Progenitor cell of endocrine pancreas (in vitro differentiated cells): ENCODE measurements around the gene FANK1. TPM values are rescaled to one million over a fixed set of nuclear protein-coding genes. Genes with fewer than 3 reads are reported as not detected.

Source experiments
- DNase-seq: peaks from one replicate; pipeline ENCODE4 v3.0.0; 2021; ENCODE audit warnings: low spot score; ENCODE audit not compliant: unreplicated experiment
- H3K27ac Mint-ChIP-seq: 2 replicates; pipeline ENCODE4 v1.8.0; 2021; ENCODE audit warnings: mild to moderate bottlenecking, moderate library complexity, mixed read lengths
- H3K27me3 Mint-ChIP-seq: 2 replicates; pipeline ENCODE4 v1.8.0; 2021; ENCODE audit warnings: mixed read lengths
- H3K36me3 Mint-ChIP-seq: 2 replicates; pipeline ENCODE4 v1.8.0; 2022; ENCODE audit warnings: mixed read lengths; ENCODE audit not compliant: insufficient read depth
- H3K4me1 Mint-ChIP-seq: 2 replicates; pipeline ENCODE4 v1.8.0; 2021; ENCODE audit warnings: low read depth, mixed read lengths
- H3K4me3 Mint-ChIP-seq: 2 replicates; pipeline ENCODE4 v1.8.0; 2021; ENCODE audit warnings: low read depth, mild to moderate bottlenecking, moderate library complexity, mixed read lengths
- H3K9me3 Mint-ChIP-seq: 2 replicates; pipeline ENCODE4 v1.8.0; 2021; ENCODE audit warnings: low read depth, mixed read lengths
- total RNA-seq: library from RNA; stranded (reverse); gene quantifications from 2 replicates; pipeline ENCODE4 v1.2.1, GENCODE V29; 2021
- TF ChIP-seq, protein P1 (sequence below): fragments of 200-600 bp; sonication (generic); IDR thresholded peaks from one replicate; pipeline ENCODE4 v1.5.0; 2021; ENCODE audit warnings: antibody characterized with exemption, mild to moderate bottlenecking; ENCODE audit not compliant: unreplicated experiment

The FANK1 gene
- total RNA-seq, 1 donor from 2014 or later, result 3.2 TPM

DNA sequence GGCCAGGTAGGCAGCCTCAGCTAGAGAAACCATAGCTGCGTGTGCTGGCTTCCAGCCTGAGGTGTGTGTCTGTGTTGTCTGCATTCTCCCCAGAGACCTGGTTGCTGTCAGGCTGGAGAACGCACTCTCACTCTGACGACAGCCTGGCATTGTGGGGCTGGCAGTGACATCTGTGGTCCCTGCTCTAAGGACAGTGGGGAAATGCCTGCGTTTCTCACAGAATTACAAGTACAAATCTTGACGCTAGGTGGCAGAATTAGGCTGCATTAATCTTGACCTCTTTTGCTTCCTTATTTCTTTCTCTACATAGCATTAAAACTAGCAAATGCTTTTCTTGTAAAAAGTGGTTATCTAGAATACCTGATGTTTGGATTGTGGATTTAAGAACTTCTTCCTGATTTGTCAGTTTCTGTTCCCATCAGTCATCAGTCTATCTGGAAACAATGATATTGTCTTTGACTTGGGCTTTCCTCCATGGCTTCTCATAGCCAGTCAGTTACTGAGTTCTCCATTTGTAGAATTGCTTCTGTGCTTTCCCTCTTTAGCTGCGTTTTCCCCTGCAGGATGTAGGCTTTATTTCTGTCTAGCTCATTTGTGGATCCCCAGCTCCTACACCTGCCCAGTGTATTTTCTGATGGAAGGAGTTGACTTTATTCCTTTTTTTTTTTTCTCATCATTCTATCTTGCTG, 86.0 kb downstream of the FANK1 start:
- DNase-seq, result no peak
- peaks cover 22% of the 10 kb centered on the region for H3K27me3 Mint-ChIP-seq

GRCh38 chr10:125983161-125983560, 86.8 kb downstream of the FANK1 start:
- DNase-seq, result no peak
- TF ChIP-seq, protein P1, sequence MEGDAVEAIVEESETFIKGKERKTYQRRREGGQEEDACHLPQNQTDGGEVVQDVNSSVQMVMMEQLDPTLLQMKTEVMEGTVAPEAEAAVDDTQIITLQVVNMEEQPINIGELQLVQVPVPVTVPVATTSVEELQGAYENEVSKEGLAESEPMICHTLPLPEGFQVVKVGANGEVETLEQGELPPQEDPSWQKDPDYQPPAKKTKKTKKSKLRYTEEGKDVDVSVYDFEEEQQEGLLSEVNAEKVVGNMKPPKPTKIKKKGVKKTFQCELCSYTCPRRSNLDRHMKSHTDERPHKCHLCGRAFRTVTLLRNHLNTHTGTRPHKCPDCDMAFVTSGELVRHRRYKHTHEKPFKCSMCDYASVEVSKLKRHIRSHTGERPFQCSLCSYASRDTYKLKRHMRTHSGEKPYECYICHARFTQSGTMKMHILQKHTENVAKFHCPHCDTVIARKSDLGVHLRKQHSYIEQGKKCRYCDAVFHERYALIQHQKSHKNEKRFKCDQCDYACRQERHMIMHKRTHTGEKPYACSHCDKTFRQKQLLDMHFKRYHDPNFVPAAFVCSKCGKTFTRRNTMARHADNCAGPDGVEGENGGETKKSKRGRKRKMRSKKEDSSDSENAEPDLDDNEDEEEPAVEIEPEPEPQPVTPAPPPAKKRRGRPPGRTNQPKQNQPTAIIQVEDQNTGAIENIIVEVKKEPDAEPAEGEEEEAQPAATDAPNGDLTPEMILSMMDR, result no peak
- Mint-ChIP-seq H3K4me3 (no peak overlapping the region), H3K27ac (no peak overlapping the region), H3K27me3 (peaks cover 20% of the 10 kb centered on the region), H3K4me1 (peaks cover 4% of the 10 kb centered on the region), H3K36me3 (no peaks in the 10 kb centered on the region), H3K9me3 (no peaks in the 10 kb centered on the region)

More for the DNA sequence above, 86.0 kb downstream of the FANK1 start:
- peaks cover 4% of the 10 kb centered on the region for H3K4me1 Mint-ChIP-seq
- no peak overlapping the region for H3K4me3 Mint-ChIP-seq
- no peaks in the 10 kb centered on the region for H3K9me3 Mint-ChIP-seq
- TF ChIP-seq, protein P1, result peak; percentile 80
- no peak overlapping the region for H3K27ac Mint-ChIP-seq
- no peaks in the 10 kb centered on the region for H3K36me3 Mint-ChIP-seq

- Mint-ChIP-seq H3K27me3 (peaks cover 20% of the 10 kb centered on the region), H3K36me3 (no peaks in the 10 kb centered on the region), H3K9me3 (no peaks in the 10 kb centered on the region), H3K27ac (no peak overlapping the region), H3K4me3 (no peak overlapping the region), H3K4me1 (peaks cover 4% of the 10 kb centered on the region)
- DNase-seq, result no peak
- TF ChIP-seq, protein P1, result no peak
These were observed 87.3 kb downstream of the FANK1 start for GRCh38 chr10:125983656-125984055.

DNA sequence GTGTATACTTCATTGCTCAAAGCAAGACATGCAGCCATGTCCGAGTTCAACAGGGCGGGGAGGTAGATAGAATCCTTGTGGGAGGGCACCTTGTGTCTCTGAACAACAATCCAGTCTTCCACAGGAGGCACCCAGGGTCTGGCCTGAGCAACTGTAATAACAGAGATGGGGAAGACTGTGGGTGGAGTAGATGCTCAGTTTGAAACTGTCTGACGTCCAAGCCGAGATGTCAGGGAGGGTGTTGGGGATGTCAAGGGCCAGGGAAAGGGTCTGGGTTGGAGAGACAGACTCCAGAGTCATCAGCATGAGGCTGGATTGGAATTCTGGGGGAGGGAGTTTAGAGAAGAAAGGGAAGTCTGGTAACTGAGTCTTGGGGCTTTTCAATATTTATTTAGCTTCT, 88.0 kb downstream of the FANK1 start:
- Mint-ChIP-seq H3K4me3 (no peak overlapping the region), H3K27ac (no peak overlapping the region), H3K36me3 (no peaks in the 10 kb centered on the region), H3K4me1 (peaks cover 4% of the 10 kb centered on the region), H3K9me3 (no peaks in the 10 kb centered on the region), H3K27me3 (peaks cover 16% of the 10 kb centered on the region)
- TF ChIP-seq, protein P1, result no peak
- DNase-seq, result no peak

- peaks cover 4% of the 10 kb centered on the region for H3K4me1 Mint-ChIP-seq
These were observed 88.6 kb downstream of the FANK1 start for GRCh38 chr10:125984865-125985495.

More at GRCh38 chr10:125984865-125985495, 88.6 kb downstream of the FANK1 start:
- TF ChIP-seq, protein P1, result no peak
- DNase-seq, result no peak
- peaks cover 19% of the 10 kb centered on the region for H3K27me3 Mint-ChIP-seq
- H3K27ac Mint-ChIP-seq, result no peak overlapping the region
- no peak overlapping the region for H3K4me3 Mint-ChIP-seq
- H3K9me3 Mint-ChIP-seq, result no peaks in the 10 kb centered on the region
- no peaks in the 10 kb centered on the region for H3K36me3 Mint-ChIP-seq
